Lung (tissue), 12 donors: ENCODE measurements around the gene NMRK1. TPM values are rescaled to one million over a fixed set of nuclear protein-coding genes. Genes with fewer than 3 reads are reported as not detected.
A peak's percentile ranks its signal among the peaks of the same experiment; 100 is the strongest.

Experiments
- ATAC-seq: fragments of 200-7000 bp; cut with Tn5 transposase; one replicate; pipeline ENCODE4 v1.9.1; 2020; ENCODE audit warnings: moderate number of reproducible peaks; ENCODE audit not compliant: insufficient read depth, low FRiP score
- DNase-seq, 3 donors: peaks; one replicate each; pipeline ENCODE4 v3.0.0-alpha.2; 2013 to 2017
- H3K27ac ChIP-seq, 2 donors: one replicate each; pipeline ENCODE4 v1.5.1; 2013; ENCODE audit warnings: mild to moderate bottlenecking in 2 of 2, moderate library complexity in 2 of 2, control low read depth in 1 of 2, inconsistent platforms in 1 of 2, low read depth in 1 of 2, low read length in 1 of 2
- H3K27me3 ChIP-seq, 3 donors: one replicate each; pipeline ENCODE4 v1.5.1; 2013; ENCODE audit warnings: low read length in 2 of 3; ENCODE audit not compliant: control insufficient read depth in 3 of 3, insufficient read depth in 3 of 3
- H3K36me3 ChIP-seq, 4 donors: one replicate each; pipeline ENCODE4 v1.5.1; 2013; ENCODE audit warnings: low read length in 4 of 4, mild to moderate bottlenecking in 1 of 4, moderate library complexity in 1 of 4; ENCODE audit not compliant: control insufficient read depth in 4 of 4, insufficient read depth in 4 of 4
- H3K4me1 ChIP-seq, 5 donors: one replicate each; pipeline ENCODE4 v1.5.1; 2013; ENCODE audit warnings: low read length in 5 of 5, mild to moderate bottlenecking in 2 of 5, moderate library complexity in 1 of 5; ENCODE audit not compliant: control insufficient read depth in 5 of 5, insufficient read depth in 5 of 5
- H3K4me3 ChIP-seq: one replicate; pipeline ENCODE4 v1.5.1; 2013; ENCODE audit warnings: mild to moderate bottlenecking, control low read depth, moderate library complexity
- H3K9ac ChIP-seq, 2 donors: one replicate each; pipeline ENCODE4 v1.5.1; 2013; ENCODE audit warnings: low read length in 2 of 2, control low read depth in 1 of 2; ENCODE audit not compliant: insufficient read depth in 1 of 2
- H3K9me3 ChIP-seq, 4 donors: one replicate each; pipeline ENCODE4 v1.5.1; 2013; ENCODE audit warnings: low read length in 3 of 4, mild to moderate bottlenecking in 1 of 4, moderate library complexity in 1 of 4; ENCODE audit not compliant: control insufficient read depth in 4 of 4, insufficient read depth in 3 of 4
- WGBS, 2 donors: extraction: QIAGEN DNeasy Blood & Tissue Kit; methylation state at CpG; one replicate each; pipeline ENCODE4 v1.1.7; 2013; 5-methylcytosine and 5-hydroxymethylcytosine counted together
- polyA plus RNA-seq, 2 donors: library from polyadenylated mRNA; stranded (reverse); fragments of 200-250 nt; gene quantifications; one replicate each; pipeline ENCODE4 v1.2.1, GENCODE V29; 2013
- total RNA-seq, 2 donors: library from RNA; depleted of rRNA in 1 of 2; stranded (reverse); fragments of >200 nt in 1 of 2; gene quantifications; one replicate each; pipeline ENCODE4 v1.2.1, GENCODE V29; 2014 to 2021
- TF ChIP-seq, protein P1 (sequence below): IDR thresholded peaks from 2 replicates; pipeline ENCODE4 v1.5.1; 2012; ENCODE audit warnings: mild to moderate bottlenecking; ENCODE audit errors: control extremely low read depth, extremely low read depth
- donor health status: control.
- donor health status: control.
- donor health status: Bipolar disorder and iron deficiency.
- donor health status: healthy.
- donor health status: DM: yes; HTN: yes; CAD: no.

Gene NMRK1
- total and polyA plus RNA-seq, 4 donors, result 22.7 to 57.9 (median 31.4) TPM

DNA sequence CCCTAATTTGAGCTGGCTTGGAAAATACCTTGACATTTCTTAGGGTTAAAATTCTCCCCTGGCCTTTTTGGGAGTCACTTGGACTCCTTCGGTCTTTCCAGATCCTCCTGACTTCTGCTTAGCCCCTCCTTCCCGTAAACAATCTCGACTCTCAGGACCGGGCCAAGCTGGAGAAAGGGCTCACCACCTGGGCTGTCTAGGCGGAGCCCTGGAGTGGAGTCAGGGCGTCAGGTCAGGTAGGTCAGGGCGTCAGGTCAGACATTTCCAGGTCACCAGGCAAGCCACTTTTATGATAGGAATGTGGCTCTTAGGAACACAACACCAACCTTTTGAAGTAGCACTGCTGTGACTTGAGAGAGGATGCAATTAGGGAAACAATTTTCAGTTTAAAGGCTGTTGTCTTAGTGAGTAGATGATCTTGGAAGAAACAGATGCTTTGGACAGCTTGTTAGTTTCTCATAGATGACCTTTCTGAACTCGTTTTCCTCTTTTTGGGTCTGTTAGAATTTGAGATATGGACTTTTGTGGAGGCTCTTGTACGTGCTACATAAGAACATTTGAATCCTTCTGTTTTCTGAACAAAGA is 13.1 kb upstream of the NMRK1 start:
- Histone ChIP-seq H3K9ac (peak overlapping the region in 1 of 2 donors; percentile 84), H3K4me3 (no peak overlapping the region), H3K27ac (peak overlapping the region in 1 of 2 donors; percentile 72), H3K27me3 (no peaks in the 10 kb centered on the region), H3K4me1 (peaks cover 5 to 48% (median 18%) of the 10 kb centered on the region in 5 donors), H3K36me3 (peaks cover 0 to 5% (median 0%) of the 10 kb centered on the region in 4 donors), H3K9me3 (no peaks in the 10 kb centered on the region)
- WGBS, 2 donors, result 54 to 75% methylated on average over 9 of the region's 9 CpGs
- peak in 2 of 3 donors; percentile 61 to 70 for DNase-seq
- ATAC-seq, result peak; percentile 53
- TF ChIP-seq, protein P1, sequence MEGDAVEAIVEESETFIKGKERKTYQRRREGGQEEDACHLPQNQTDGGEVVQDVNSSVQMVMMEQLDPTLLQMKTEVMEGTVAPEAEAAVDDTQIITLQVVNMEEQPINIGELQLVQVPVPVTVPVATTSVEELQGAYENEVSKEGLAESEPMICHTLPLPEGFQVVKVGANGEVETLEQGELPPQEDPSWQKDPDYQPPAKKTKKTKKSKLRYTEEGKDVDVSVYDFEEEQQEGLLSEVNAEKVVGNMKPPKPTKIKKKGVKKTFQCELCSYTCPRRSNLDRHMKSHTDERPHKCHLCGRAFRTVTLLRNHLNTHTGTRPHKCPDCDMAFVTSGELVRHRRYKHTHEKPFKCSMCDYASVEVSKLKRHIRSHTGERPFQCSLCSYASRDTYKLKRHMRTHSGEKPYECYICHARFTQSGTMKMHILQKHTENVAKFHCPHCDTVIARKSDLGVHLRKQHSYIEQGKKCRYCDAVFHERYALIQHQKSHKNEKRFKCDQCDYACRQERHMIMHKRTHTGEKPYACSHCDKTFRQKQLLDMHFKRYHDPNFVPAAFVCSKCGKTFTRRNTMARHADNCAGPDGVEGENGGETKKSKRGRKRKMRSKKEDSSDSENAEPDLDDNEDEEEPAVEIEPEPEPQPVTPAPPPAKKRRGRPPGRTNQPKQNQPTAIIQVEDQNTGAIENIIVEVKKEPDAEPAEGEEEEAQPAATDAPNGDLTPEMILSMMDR, result no peak

DNA sequence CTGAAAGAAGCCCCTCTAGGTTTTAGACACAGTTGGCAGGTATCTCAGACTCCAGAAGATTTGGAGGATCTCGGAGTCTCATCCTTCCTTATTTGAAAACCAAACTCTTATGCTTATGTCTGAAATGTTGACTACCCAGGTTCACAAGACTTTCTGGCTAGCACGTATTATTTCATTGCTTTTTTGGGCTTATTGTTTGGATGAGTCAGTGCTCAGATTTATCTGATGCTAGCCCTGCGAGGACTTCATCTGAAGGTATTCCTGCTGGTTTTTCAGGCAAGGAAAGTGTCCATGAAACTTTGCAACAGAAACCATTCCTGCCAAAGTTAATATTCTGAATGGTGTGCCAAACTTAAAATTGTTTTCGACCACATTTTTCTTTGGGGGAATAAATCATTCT is 8.8 kb upstream of the NMRK1 start:
- Histone ChIP-seq H3K27me3 (no peaks in the 10 kb centered on the region), H3K9ac (no peak overlapping the region), H3K36me3 (peaks cover 0 to 3% (median 0%) of the 10 kb centered on the region in 4 donors), H3K27ac (no peak overlapping the region), H3K4me3 (no peak overlapping the region), H3K9me3 (no peaks in the 10 kb centered on the region), H3K4me1 (peaks cover 5 to 36% (median 23%) of the 10 kb centered on the region in 5 donors)
- DNase-seq, result no peak
- ATAC-seq, result no peak
- TF ChIP-seq, protein P1, result no peak
- WGBS, 2 donors, result 82 to 85% methylated on average over 4 of the region's 4 CpGs

DNA sequence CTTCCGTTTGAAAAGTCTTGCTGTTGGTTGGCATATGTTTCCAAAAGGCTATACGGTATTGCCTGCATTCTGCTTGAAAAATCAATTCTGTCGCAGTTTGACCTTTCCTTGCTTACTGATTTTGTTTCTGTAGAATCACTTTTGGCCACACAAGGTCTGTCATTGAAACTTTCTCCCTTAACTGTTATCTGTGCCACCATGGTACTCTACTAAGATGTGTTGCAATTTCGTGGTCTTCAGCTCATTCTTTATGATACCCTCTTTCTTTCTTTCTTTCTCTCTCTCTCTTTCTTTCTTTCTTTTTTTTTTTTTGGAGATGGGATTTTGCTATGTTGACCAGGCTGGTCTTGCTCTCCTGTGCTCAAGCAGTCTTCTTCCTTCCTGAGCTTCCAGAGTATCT is 4.8 kb upstream of the NMRK1 start:
- TF ChIP-seq, protein P1, result no peak

More for the DNA sequence above, 4.8 kb upstream of the NMRK1 start:
- ATAC-seq, result no peak
- Histone ChIP-seq H3K9me3 (no peaks in the 10 kb centered on the region), H3K27me3 (no peaks in the 10 kb centered on the region), H3K36me3 (peaks cover 0 to 5% (median 0%) of the 10 kb centered on the region in 4 donors), H3K27ac (no peak overlapping the region), H3K4me3 (no peak overlapping the region), H3K4me1 (peaks cover 3 to 42% (median 12%) of the 10 kb centered on the region in 5 donors), H3K9ac (no peak overlapping the region)
- WGBS, 2 donors, result 77 to 80% methylated on average over 4 of the region's 4 CpGs
- DNase-seq, result no peak
